ENCODE results near the gene RBM14. TPM values are rescaled to one million over a fixed set of nuclear protein-coding genes. Genes with fewer than 3 reads are reported as not detected.

Gene RBM14
- polyA plus RNA-seq, 1 donor = 68.5 TPM

- WGBS (ENCODE audit: insufficient coverage, low lambda C conversion rate) = 100% methylated on average over 1 of the region's 13 CpGs
- peaks cover 12% of the 10 kb centered on the region for H3K4me1 ChIP-seq (ENCODE audit: control insufficient read depth, insufficient read depth, low read length)
- no peaks in the 10 kb centered on the region for H3K27me3 ChIP-seq (ENCODE audit: control insufficient read depth, insufficient read depth, low read length)
- H3K4me3 ChIP-seq (ENCODE audit: low read length) = no peak overlapping the region
- no peaks in the 10 kb centered on the region for H3K36me3 ChIP-seq (ENCODE audit: control insufficient read depth, insufficient read depth, low read length)
- no peaks in the 10 kb centered on the region for H3K9me3 ChIP-seq (ENCODE audit: control insufficient read depth, low read depth, low read length)
- DNase-seq = no peak
- no peak overlapping the region for H3K27ac ChIP-seq (ENCODE audit: low read length)
These were observed 2.4 kb upstream of the RBM14 start for GRCh38 chr11:66614073-66614472.

GRCh38 chr11:66617155-66617834, 865 bp downstream of the RBM14 start:
- DNase-seq = no peak
- H3K4me3 ChIP-seq (ENCODE audit: low read length) = peak overlapping the region; percentile 82
- H3K9me3 ChIP-seq (ENCODE audit: control insufficient read depth, low read depth, low read length) = no peaks in the 10 kb centered on the region
- H3K27ac ChIP-seq (ENCODE audit: low read length) = peak overlapping the region; percentile 98
- WGBS (ENCODE audit: insufficient coverage, low lambda C conversion rate) = no CpG with 5 or more reads among the region's 38 CpGs
- peaks cover 9% of the 10 kb centered on the region for H3K36me3 ChIP-seq (ENCODE audit: control insufficient read depth, insufficient read depth, low read length)
- no peaks in the 10 kb centered on the region for H3K27me3 ChIP-seq (ENCODE audit: control insufficient read depth, insufficient read depth, low read length)
- H3K4me1 ChIP-seq (ENCODE audit: control insufficient read depth, insufficient read depth, low read length) = peaks cover 15% of the 10 kb centered on the region

GRCh38 chr11:66619080-66619554, 2.7 kb downstream of the RBM14 start:
- 0% methylated on average over 1 of the region's 4 CpGs for WGBS (ENCODE audit: insufficient coverage, low lambda C conversion rate)
- H3K36me3 ChIP-seq (ENCODE audit: control insufficient read depth, insufficient read depth, low read length) = peaks cover 25% of the 10 kb centered on the region
- H3K4me1 ChIP-seq (ENCODE audit: control insufficient read depth, insufficient read depth, low read length) = peaks cover 15% of the 10 kb centered on the region
- no peaks in the 10 kb centered on the region for H3K27me3 ChIP-seq (ENCODE audit: control insufficient read depth, insufficient read depth, low read length)
- H3K4me3 ChIP-seq (ENCODE audit: low read length) = peak overlapping the region; percentile 82
- peak overlapping the region; percentile 37 for H3K27ac ChIP-seq (ENCODE audit: low read length)
- no peaks in the 10 kb centered on the region for H3K9me3 ChIP-seq (ENCODE audit: control insufficient read depth, low read depth, low read length)
- DNase-seq = peak; percentile 35 to 52

- no peak for DNase-seq
- WGBS (ENCODE audit: insufficient coverage, low lambda C conversion rate) = no CpG with 5 or more reads among the region's 16 CpGs
- Histone ChIP-seq H3K36me3 (ENCODE audit: control insufficient read depth, insufficient read depth, low read length) (peaks cover 75% of the 10 kb centered on the region), H3K4me1 (ENCODE audit: control insufficient read depth, insufficient read depth, low read length) (peaks cover 3% of the 10 kb centered on the region), H3K27ac (ENCODE audit: low read length) (no peak overlapping the region), H3K27me3 (ENCODE audit: control insufficient read depth, insufficient read depth, low read length) (no peaks in the 10 kb centered on the region), H3K9me3 (ENCODE audit: control insufficient read depth, low read depth, low read length) (no peaks in the 10 kb centered on the region), H3K4me3 (ENCODE audit: low read length) (no peak overlapping the region)
These were observed 8.0 kb downstream of the RBM14 start for GRCh38 chr11:66624450-66624849.

- no peak overlapping the region for H3K27ac ChIP-seq (ENCODE audit: low read length)
- H3K4me1 ChIP-seq (ENCODE audit: control insufficient read depth, insufficient read depth, low read length) = no peaks in the 10 kb centered on the region
- H3K27me3 ChIP-seq (ENCODE audit: control insufficient read depth, insufficient read depth, low read length) = no peaks in the 10 kb centered on the region
- no CpG with 5 or more reads among the region's 26 CpGs for WGBS (ENCODE audit: insufficient coverage, low lambda C conversion rate)
- no peak for DNase-seq
- no peaks in the 10 kb centered on the region for H3K9me3 ChIP-seq (ENCODE audit: control insufficient read depth, low read depth, low read length)
- H3K36me3 ChIP-seq (ENCODE audit: control insufficient read depth, insufficient read depth, low read length) = peaks cover 81% of the 10 kb centered on the region
- no peak overlapping the region for H3K4me3 ChIP-seq (ENCODE audit: low read length)
These were observed 8.8 kb downstream of the RBM14 start for GRCh38 chr11:66625041-66625751.

- H3K4me1 ChIP-seq (ENCODE audit: control insufficient read depth, insufficient read depth, low read length) = no peaks in the 10 kb centered on the region
These were observed 9.3 kb downstream of the RBM14 start for GRCh38 chr11:66625752-66626149.

GRCh38 chr11:66626382-66626781, 10.0 kb downstream of the RBM14 start:
- H3K36me3 ChIP-seq (ENCODE audit: control insufficient read depth, insufficient read depth, low read length) = peaks cover 75% of the 10 kb centered on the region
- DNase-seq = no peak

More at GRCh38 chr11:66625752-66626149, 9.3 kb downstream of the RBM14 start:
- WGBS (ENCODE audit: insufficient coverage, low lambda C conversion rate) = no CpG with 5 or more reads among the region's 9 CpGs
- H3K27ac ChIP-seq (ENCODE audit: low read length) = no peak overlapping the region
- H3K4me3 ChIP-seq (ENCODE audit: low read length) = no peak overlapping the region
- H3K36me3 ChIP-seq (ENCODE audit: control insufficient read depth, insufficient read depth, low read length) = peaks cover 80% of the 10 kb centered on the region
- no peaks in the 10 kb centered on the region for H3K27me3 ChIP-seq (ENCODE audit: control insufficient read depth, insufficient read depth, low read length)
- no peaks in the 10 kb centered on the region for H3K9me3 ChIP-seq (ENCODE audit: control insufficient read depth, low read depth, low read length)
- DNase-seq = no peak

GRCh38 chr11:66626926-66627325, 10.5 kb downstream of the RBM14 start:
- Histone ChIP-seq H3K27ac (ENCODE audit: low read length) (no peak overlapping the region), H3K4me1 (ENCODE audit: control insufficient read depth, insufficient read depth, low read length) (no peaks in the 10 kb centered on the region), H3K4me3 (ENCODE audit: low read length) (no peak overlapping the region), H3K27me3 (ENCODE audit: control insufficient read depth, insufficient read depth, low read length) (no peaks in the 10 kb centered on the region), H3K36me3 (ENCODE audit: control insufficient read depth, insufficient read depth, low read length) (peaks cover 78% of the 10 kb centered on the region), H3K9me3 (ENCODE audit: control insufficient read depth, low read depth, low read length) (no peaks in the 10 kb centered on the region)
- no peak for DNase-seq
- 95% methylated on average over 3 of the region's 7 CpGs for WGBS (ENCODE audit: insufficient coverage, low lambda C conversion rate)

More at GRCh38 chr11:66626382-66626781, 10.0 kb downstream of the RBM14 start:
- H3K4me3 ChIP-seq (ENCODE audit: low read length) = no peak overlapping the region
- H3K9me3 ChIP-seq (ENCODE audit: control insufficient read depth, low read depth, low read length) = no peaks in the 10 kb centered on the region
- no peaks in the 10 kb centered on the region for H3K4me1 ChIP-seq (ENCODE audit: control insufficient read depth, insufficient read depth, low read length)
- H3K27me3 ChIP-seq (ENCODE audit: control insufficient read depth, insufficient read depth, low read length) = no peaks in the 10 kb centered on the region
- WGBS (ENCODE audit: insufficient coverage, low lambda C conversion rate) = 96% methylated on average over 5 of the region's 25 CpGs
- no peak overlapping the region for H3K27ac ChIP-seq (ENCODE audit: low read length)

GRCh38 chr11:66628061-66628603, 11.7 kb downstream of the RBM14 start:
- DNase-seq = no peak
- Histone ChIP-seq H3K4me1 (ENCODE audit: control insufficient read depth, insufficient read depth, low read length) (no peaks in the 10 kb centered on the region), H3K27ac (ENCODE audit: low read length) (no peak overlapping the region), H3K36me3 (ENCODE audit: control insufficient read depth, insufficient read depth, low read length) (peaks cover 75% of the 10 kb centered on the region), H3K4me3 (ENCODE audit: low read length) (no peak overlapping the region), H3K27me3 (ENCODE audit: control insufficient read depth, insufficient read depth, low read length) (no peaks in the 10 kb centered on the region), H3K9me3 (ENCODE audit: control insufficient read depth, low read depth, low read length) (no peaks in the 10 kb centered on the region)
- 100% methylated on average over 2 of the region's 7 CpGs for whole genome bisulfite sequencing (ENCODE audit: insufficient coverage, low lambda C conversion rate)

- WGBS (ENCODE audit: insufficient coverage, low lambda C conversion rate) = no CpG with 5 or more reads among the region's 2 CpGs
- H3K4me1 ChIP-seq (ENCODE audit: control insufficient read depth, insufficient read depth, low read length) = no peaks in the 10 kb centered on the region
These were observed 12.9 kb downstream of the RBM14 start for GRCh38 chr11:66629356-66629755.

More at GRCh38 chr11:66629356-66629755, 12.9 kb downstream of the RBM14 start:
- Histone ChIP-seq H3K4me3 (ENCODE audit: low read length) (no peak overlapping the region), H3K36me3 (ENCODE audit: control insufficient read depth, insufficient read depth, low read length) (peaks cover 70% of the 10 kb centered on the region), H3K27me3 (ENCODE audit: control insufficient read depth, insufficient read depth, low read length) (no peaks in the 10 kb centered on the region), H3K9me3 (ENCODE audit: control insufficient read depth, low read depth, low read length) (no peaks in the 10 kb centered on the region), H3K27ac (ENCODE audit: low read length) (no peak overlapping the region)
- no peak for DNase-seq
